ENCODE results near the gene HOXA5. TPM values are rescaled to one million over a fixed set of nuclear protein-coding genes. Genes with fewer than 3 reads are reported as not detected.

Gene HOXA5
- total and polyA plus RNA-seq, 2 donors (not counting 1 experiment from before 2014, with no cell fraction given), result 18.3 to 35.6 TPM

- no peak overlapping the region for H2AFZ ChIP-seq (ENCODE audit: low read length)
- no peak for DNase-seq (ENCODE audit: low read depth in 2 of 2)
- no peaks in the 10 kb centered on the region for H3K4me1 ChIP-seq (ENCODE audit: control insufficient read depth, extremely low read depth, insufficient read depth, low read length)
- no peak overlapping the region for H3K4me3 ChIP-seq (replicated peaks in 1 of 4; ENCODE audit: control extremely low read depth in 1 of 4, insufficient read depth in 1 of 4, low read depth in 3 of 4, low read length in 4 of 4)
- no peaks in the 10 kb centered on the region for H3K36me3 ChIP-seq (ENCODE audit: control insufficient read depth, insufficient read depth, low read length)
- H3K79me2 ChIP-seq (ENCODE audit: control insufficient read depth, insufficient read depth, low read length), result no peaks in the 10 kb centered on the region
- H3K27me3 ChIP-seq (ENCODE audit: control insufficient read depth, insufficient read depth, low read length), result peaks cover 77% of the 10 kb centered on the region
- no peaks in the 10 kb centered on the region for H4K20me1 ChIP-seq (ENCODE audit: control insufficient read depth, extremely low read depth, insufficient read depth, low read length)
- H3K27ac ChIP-seq (ENCODE audit: insufficient read depth, low read length), result no peak overlapping the region
- no peaks in the 10 kb centered on the region for H3K9me3 ChIP-seq (ENCODE audit: control insufficient read depth, insufficient read depth, low read depth, low read length)
- TF ChIP-seq CTCF (conservative IDR thresholded peaks at IDR 0.05 in 1 of 2, IDR thresholded peaks at IDR 0.05 in 1 of 2; ENCODE audit: low read depth in 1 of 2, low read length in 2 of 2), result no peak
- TF ChIP-seq EZH2 (IDR thresholded peaks at IDR 0.05; ENCODE audit: low read length, missing control alignments), result peak; percentile 79
- H3K4me2 ChIP-seq (ENCODE audit: extremely low read depth, insufficient read depth, low read length), result no peak overlapping the region
- H3K9ac ChIP-seq (ENCODE audit: insufficient read depth, low read length), result no peak overlapping the region
Observed at GRCh38 chr7:27191833-27192545, 48.5 kb upstream of the HOXA5 start.

- Histone ChIP-seq H3K9me3 (ENCODE audit: control insufficient read depth, insufficient read depth, low read depth, low read length) (no peaks in the 10 kb centered on the region), H3K4me3 (replicated peaks in 1 of 4; ENCODE audit: control extremely low read depth in 1 of 4, insufficient read depth in 1 of 4, low read depth in 3 of 4, low read length in 4 of 4) (no peak overlapping the region), H4K20me1 (ENCODE audit: control insufficient read depth, extremely low read depth, insufficient read depth, low read length) (no peaks in the 10 kb centered on the region), H3K79me2 (ENCODE audit: control insufficient read depth, insufficient read depth, low read length) (no peaks in the 10 kb centered on the region), H3K4me1 (ENCODE audit: control insufficient read depth, extremely low read depth, insufficient read depth, low read length) (no peaks in the 10 kb centered on the region), H2AFZ (ENCODE audit: low read length) (no peak overlapping the region), H3K27ac (ENCODE audit: insufficient read depth, low read length) (no peak overlapping the region), H3K4me2 (ENCODE audit: extremely low read depth, insufficient read depth, low read length) (no peak overlapping the region), H3K27me3 (ENCODE audit: control insufficient read depth, insufficient read depth, low read length) (peaks cover 83% of the 10 kb centered on the region), H3K9ac (ENCODE audit: insufficient read depth, low read length) (no peak overlapping the region), H3K36me3 (ENCODE audit: control insufficient read depth, insufficient read depth, low read length) (no peaks in the 10 kb centered on the region)
- no peak for TF ChIP-seq CTCF (conservative IDR thresholded peaks at IDR 0.05 in 1 of 2, IDR thresholded peaks at IDR 0.05 in 1 of 2; ENCODE audit: low read depth in 1 of 2, low read length in 2 of 2)
- peak; percentile 1 for TF ChIP-seq EZH2 (IDR thresholded peaks at IDR 0.05; ENCODE audit: low read length, missing control alignments)
- no peak for DNase-seq (ENCODE audit: low read depth in 2 of 2)
Observed at GRCh38 chr7:27191161-27191731, 47.8 kb upstream of the HOXA5 start.

GRCh38 chr7:27189997-27190748 lies 46.7 kb upstream of the HOXA5 start:
- Histone ChIP-seq H3K4me2 (ENCODE audit: extremely low read depth, insufficient read depth, low read length) (no peak overlapping the region), H3K27me3 (ENCODE audit: control insufficient read depth, insufficient read depth, low read length) (peaks cover 87% of the 10 kb centered on the region), H3K36me3 (ENCODE audit: control insufficient read depth, insufficient read depth, low read length) (no peaks in the 10 kb centered on the region), H3K9me3 (ENCODE audit: control insufficient read depth, insufficient read depth, low read depth, low read length) (no peaks in the 10 kb centered on the region), H3K4me3 (replicated peaks in 1 of 4; ENCODE audit: control extremely low read depth in 1 of 4, insufficient read depth in 1 of 4, low read depth in 3 of 4, low read length in 4 of 4) (no peak overlapping the region), H3K27ac (ENCODE audit: insufficient read depth, low read length) (no peak overlapping the region), H4K20me1 (ENCODE audit: control insufficient read depth, extremely low read depth, insufficient read depth, low read length) (no peaks in the 10 kb centered on the region), H3K9ac (ENCODE audit: insufficient read depth, low read length) (no peak overlapping the region), H3K79me2 (ENCODE audit: control insufficient read depth, insufficient read depth, low read length) (no peaks in the 10 kb centered on the region), H3K4me1 (ENCODE audit: control insufficient read depth, extremely low read depth, insufficient read depth, low read length) (no peaks in the 10 kb centered on the region), H2AFZ (ENCODE audit: low read length) (no peak overlapping the region)
- TF ChIP-seq CTCF (conservative IDR thresholded peaks at IDR 0.05 in 1 of 2, IDR thresholded peaks at IDR 0.05 in 1 of 2; ENCODE audit: low read depth in 1 of 2, low read length in 2 of 2) (no peak), EZH2 (IDR thresholded peaks at IDR 0.05; ENCODE audit: low read length, missing control alignments) (no peak)
- no peak for DNase-seq (ENCODE audit: low read depth in 2 of 2)

All from fibroblast of lung (primary cell).